Adrenal gland (tissue), 12 donors: ENCODE measurements around the gene SELENOO. TPM values are rescaled to one million over a fixed set of nuclear protein-coding genes. Genes with fewer than 3 reads are reported as not detected.

Source experiments
- DNase-seq, 7 donors: peaks; one replicate each; pipeline ENCODE4 v3.0.0-alpha.2; 2019 to 2020
- H3K27ac ChIP-seq, 5 donors: fragments of 200-600 bp; sonication (generic) in 4 of 5; 1 replicate in 3 of 5; 2 replicates in 2 of 5; pipeline versions ENCODE4 v1.5.1 to v1.8.0; 2016 to 2020; ENCODE audit warnings: mild to moderate bottlenecking in 1 of 5
- H3K27me3 ChIP-seq: fragments of 200-600 bp; 2 replicates; pipeline ENCODE4 v1.8.0; 2021
- H3K36me3 ChIP-seq, 2 donors: fragments of 200-600 bp; replicated peaks in 1 of 2; 1 replicate in 1 of 2; 2 replicates in 1 of 2; pipeline versions ENCODE4 v1.5.1 to v1.8.0; 2018 to 2022
- H3K4me1 ChIP-seq, 2 donors: fragments of 200-600 bp; replicated peaks in 1 of 2; 1 replicate in 1 of 2; 2 replicates in 1 of 2; pipeline versions ENCODE4 v1.5.1 to v1.8.0; 2018 to 2021
- H3K4me3 ChIP-seq, 4 donors: fragments of 200-600 bp; sonication (generic) in 3 of 4; one replicate each; pipeline ENCODE4 v1.5.1; 2016 to 2018
- H3K9me3 ChIP-seq, 3 donors: fragments of 200-600 bp; sonication (generic) in 1 of 3; replicated peaks in 1 of 3; 1 replicate in 2 of 3; 2 replicates in 1 of 3; pipeline versions ENCODE4 v1.5.1 to v1.8.0; 2016 to 2021
- POLR2A ChIP-seq, 2 donors: fragments of 450-650 bp; IDR thresholded peaks; one replicate each; pipeline ENCODE4 v1.6.1; 2017; ENCODE audit warnings: antibody characterized with exemption in 2 of 2, mild to moderate bottlenecking in 2 of 2, moderate library complexity in 1 of 2
- WGBS, 4 donors: extraction: QIAGEN DNeasy Blood & Tissue Kit in 2 of 4; methylation state at CpG; one replicate each; pipeline versions ENCODE4 v1.1.5 to v1.1.7; 2013 to 2017; 5-methylcytosine and 5-hydroxymethylcytosine counted together
- intact Hi-C, 2 donors: fragments of 100-400 bp; cut with DNase I; formaldehyde crosslinking; loops; one replicate each; pipeline versions ENCODE4 v1.14.1 to v1.15.0; 2022 to 2023
- polyA plus RNA-seq, 3 donors: library from polyadenylated mRNA; stranded (reverse); fragments of 200-250 nt in 2 of 3; fragments of 350-450 nt in 1 of 3; fragmentation: Illumina TruSeq in 1 of 3; extraction: RNeasy Lipid Tissue Mini Kit (QIAGEN cat#74804) in 1 of 3; gene quantifications; one replicate each; pipeline ENCODE4 v1.2.3, GENCODE V29; 2013 to 2014
- total RNA-seq, 9 donors: library from RNA; depleted of rRNA in 4 of 9; stranded (reverse); fragments of >200 nt in 4 of 9; fragments of 120-200 nt in 1 of 9; fragmentation: NEBNext Ultra II Directional in 1 of 9; extraction: Animal tissue kit (Norgen Biotek cat#: 25700) in 1 of 9; gene quantifications; one replicate each; pipeline versions ENCODE4 v1.1.0 to v1.2.4, GENCODE V29; 2013 to 2023
- TF ChIP-seq, protein P1 (sequence below), 6 experiments: fragments of 450-650 bp in 4 of 6; fragments of 200-600 bp in 2 of 6; sonication (generic) in 1 of 6; IDR thresholded peaks; 1 replicate in 5 of 6; 2 replicates in 1 of 6; pipeline versions ENCODE4 v1.5.1 to v1.8.0; 2016 to 2021; ENCODE audit warnings: antibody characterized with exemption in 6 of 6, mild to moderate bottlenecking in 2 of 6, moderate library complexity in 1 of 6
- donor health status: healthy with polysubstance abuse.
- donor health status: Bipolar disorder and iron deficiency.
- donor health status: DM: yes; HTN: yes; CAD: no.
- donor health status: DM: no; HTN: no; CAD: no.
- donor health status: DM: no; HTN: no; CAD: no.
- donor health status: DM: yes; HTN: yes; CAD: no.

Gene SELENOO
- total and polyA plus RNA-seq, 12 donors = 1.9 to 89.0 (median 35.8) TPM

DNA sequence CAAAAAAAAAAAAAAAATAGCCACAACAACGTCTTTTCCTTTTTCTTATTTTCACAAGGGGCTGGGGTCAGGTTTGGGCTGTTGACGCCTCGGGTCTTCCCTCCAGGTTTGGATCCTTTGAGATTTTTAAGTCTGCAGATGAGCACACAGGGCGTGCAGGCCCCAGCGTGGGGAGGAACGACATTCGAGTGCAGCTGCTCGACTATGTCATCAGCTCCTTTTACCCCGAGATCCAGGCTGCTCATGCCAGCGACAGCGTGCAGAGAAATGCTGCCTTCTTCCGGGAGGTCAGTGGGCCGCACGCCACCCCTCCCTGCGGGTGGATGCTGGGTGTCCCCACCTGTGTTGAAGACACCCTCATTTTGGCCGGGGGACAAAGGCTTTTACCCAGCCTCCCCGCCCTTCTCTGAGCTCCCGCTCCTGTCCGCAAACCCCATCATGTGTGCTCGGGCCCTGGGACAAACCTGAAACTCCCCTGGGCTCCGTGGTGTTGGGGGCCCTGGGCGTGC lies 7.7 kb downstream of the SELENOO start:
- Histone ChIP-seq H3K4me1 (peaks cover 0 to 9% of the 10 kb centered on the region in 2 donors), H3K9me3 (no peaks in the 10 kb centered on the region), H3K27me3 (no peaks in the 10 kb centered on the region), H3K36me3 (peaks cover 0 to 59% of the 10 kb centered on the region in 2 donors), H3K27ac (no peak overlapping the region), H3K4me3 (no peak overlapping the region)
- intact Hi-C loops = loop anchor here in 1 of 2 donors (5.0 kb wide), 1 partner anchor 56 kb away; no protein-coding TSS in a partner anchor
- DNase-seq = no peak
- WGBS, 4 donors = 87 to 92% (median 89%) methylated on average over 18 to 22 of the region's 22 CpGs
- TF ChIP-seq, protein P1, sequence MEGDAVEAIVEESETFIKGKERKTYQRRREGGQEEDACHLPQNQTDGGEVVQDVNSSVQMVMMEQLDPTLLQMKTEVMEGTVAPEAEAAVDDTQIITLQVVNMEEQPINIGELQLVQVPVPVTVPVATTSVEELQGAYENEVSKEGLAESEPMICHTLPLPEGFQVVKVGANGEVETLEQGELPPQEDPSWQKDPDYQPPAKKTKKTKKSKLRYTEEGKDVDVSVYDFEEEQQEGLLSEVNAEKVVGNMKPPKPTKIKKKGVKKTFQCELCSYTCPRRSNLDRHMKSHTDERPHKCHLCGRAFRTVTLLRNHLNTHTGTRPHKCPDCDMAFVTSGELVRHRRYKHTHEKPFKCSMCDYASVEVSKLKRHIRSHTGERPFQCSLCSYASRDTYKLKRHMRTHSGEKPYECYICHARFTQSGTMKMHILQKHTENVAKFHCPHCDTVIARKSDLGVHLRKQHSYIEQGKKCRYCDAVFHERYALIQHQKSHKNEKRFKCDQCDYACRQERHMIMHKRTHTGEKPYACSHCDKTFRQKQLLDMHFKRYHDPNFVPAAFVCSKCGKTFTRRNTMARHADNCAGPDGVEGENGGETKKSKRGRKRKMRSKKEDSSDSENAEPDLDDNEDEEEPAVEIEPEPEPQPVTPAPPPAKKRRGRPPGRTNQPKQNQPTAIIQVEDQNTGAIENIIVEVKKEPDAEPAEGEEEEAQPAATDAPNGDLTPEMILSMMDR (IDR thresholded peaks at IDR 0.05) = no peak
- TF ChIP-seq POLR2A (IDR thresholded peaks at IDR 0.05) = no peak

DNA sequence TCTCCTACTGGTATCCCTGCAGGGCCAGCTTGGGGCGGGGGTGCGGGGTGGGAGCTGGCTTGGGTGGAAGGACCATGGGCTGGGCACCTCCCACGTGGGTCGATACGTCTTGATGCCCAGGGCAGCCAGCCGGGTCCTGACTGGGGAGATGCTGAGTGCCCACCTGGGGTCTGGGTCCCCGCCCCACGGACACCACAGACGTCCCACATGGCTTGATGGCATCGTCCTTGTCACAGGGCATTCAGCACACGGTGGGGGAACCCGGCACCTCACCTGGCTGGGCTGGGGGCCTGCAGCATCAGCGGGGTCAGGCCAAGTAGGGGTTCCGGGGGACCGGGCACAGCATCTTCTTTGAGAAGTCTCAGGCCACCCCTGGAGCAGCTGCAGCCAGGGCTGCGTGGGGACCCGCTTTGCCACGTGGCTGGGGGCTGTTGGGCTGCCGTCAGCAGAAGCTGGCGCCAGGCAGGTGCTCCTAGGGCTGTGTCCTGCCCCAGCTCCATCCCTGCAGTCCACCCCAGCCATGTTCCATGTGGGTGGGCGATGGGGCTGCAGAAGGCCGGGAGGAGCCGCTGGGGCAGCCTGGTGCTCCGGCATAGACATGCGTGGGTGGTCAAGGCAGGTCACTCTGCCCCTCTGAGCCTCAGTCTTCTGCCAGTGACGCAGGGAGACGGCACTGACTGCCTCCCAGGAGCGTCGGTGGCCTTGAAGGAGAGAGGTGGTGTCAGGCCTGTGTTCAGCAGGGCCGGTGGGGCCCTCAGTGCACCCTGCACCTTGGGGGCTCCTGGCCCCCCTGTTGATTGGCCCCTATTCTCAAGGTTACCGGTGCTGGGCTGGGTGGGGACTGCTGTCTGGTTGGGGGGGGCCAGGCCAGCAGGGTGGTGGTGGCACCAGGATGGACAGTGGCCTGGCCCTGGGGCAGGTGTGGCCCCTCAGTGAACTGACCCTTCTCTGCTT lies 8.4 kb downstream of the SELENOO start:
- no peaks in the 10 kb centered on the region for H3K9me3 ChIP-seq
- peaks cover 0 to 9% of the 10 kb centered on the region in 2 donors for H3K4me1 ChIP-seq
- peak overlapping the region in 2 of 5 donors; percentile 14 to 16 for H3K27ac ChIP-seq
- peaks cover 0 to 66% of the 10 kb centered on the region in 2 donors for H3K36me3 ChIP-seq
- TF ChIP-seq, protein P1 (IDR thresholded peaks at IDR 0.05) = no peak
- no peak for TF ChIP-seq POLR2A (IDR thresholded peaks at IDR 0.05)
- no peak overlapping the region for H3K4me3 ChIP-seq
- intact Hi-C loops = loop anchor here in 1 of 2 donors (5.0 kb wide), 1 partner anchor 57 kb away; no protein-coding TSS in a partner anchor
- H3K27me3 ChIP-seq = no peaks in the 10 kb centered on the region
- DNase-seq = peak in 4 of 7 donors; percentile 30 to 52 (median 44)
- 59 to 77% (median 68%) methylated on average over 18 to 31 of the region's 31 CpGs for WGBS, 4 donors

DNA sequence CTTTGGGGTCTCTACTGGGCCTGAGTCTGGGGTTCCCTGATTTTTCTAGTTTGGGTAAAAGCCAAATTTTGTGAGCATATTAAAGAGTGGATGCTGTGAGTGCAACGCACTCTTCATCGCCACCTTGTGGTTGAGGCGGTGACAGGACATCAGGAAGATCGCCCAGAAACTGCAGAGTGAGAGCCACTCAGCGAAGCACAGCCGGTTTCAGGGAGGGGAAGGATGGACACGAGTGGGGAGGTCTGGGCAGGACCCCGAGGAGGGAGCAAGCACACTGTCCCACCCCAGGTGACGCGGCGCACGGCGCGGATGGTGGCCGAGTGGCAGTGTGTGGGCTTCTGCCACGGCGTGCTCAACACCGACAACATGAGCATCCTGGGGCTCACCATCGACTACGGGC lies 9.1 kb downstream of the SELENOO start:
- TF ChIP-seq, protein P1 (IDR thresholded peaks at IDR 0.05) = peak; percentile 74 to 88 (median 84)
- TF ChIP-seq POLR2A (IDR thresholded peaks at IDR 0.05) = no peak
- no peaks in the 10 kb centered on the region for H3K27me3 ChIP-seq
- peaks cover 0 to 71% of the 10 kb centered on the region in 2 donors for H3K36me3 ChIP-seq
- no peaks in the 10 kb centered on the region for H3K9me3 ChIP-seq
- DNase-seq = peak; percentile 61 to 92 (median 80)
- intact Hi-C loops = loop anchor here (2.0 to 5.0 kb wide), 2 partner anchors 58 to 63 kb away; no protein-coding TSS in a partner anchor
- WGBS, 4 donors = 45 to 58% (median 56%) methylated on average over 19 to 20 of the region's 20 CpGs
- H3K4me3 ChIP-seq = no peak overlapping the region
- H3K4me1 ChIP-seq = peaks cover 0 to 9% of the 10 kb centered on the region in 2 donors
- H3K27ac ChIP-seq = peak overlapping the region in 1 of 5 donors; percentile 14
